HCEC 1CT (cell line): ENCODE measurements around the gene SCAND1.
"Not testable (repeated sequence)": the region's sequence is repeated elsewhere in the genome, so short reads cannot be mapped to it uniquely, and the experiment has no call there.

Experiments used
- DNase-seq: peaks from one replicate; pipeline ENCODE4 v3.0.0-alpha.2; 2017

Gene SCAND1

GRCh38 chr20:35954200-35954906 lies at the start of gene SCAND1:
TSS of gene SCAND1 (minus strand) at chr20:35954502. CDS start at chr20:35954284, 218 bp downstream.
- peak; percentile 95 for DNase-seq

GRCh38 chr20:36004045-36004444 lies 49.7 kb upstream of the SCAND1 start:
- peak; percentile 34 for DNase-seq

- no peak for DNase-seq
Observed at GRCh38 chr20:36002855-36003254, 48.6 kb upstream of the SCAND1 start.

DNA sequence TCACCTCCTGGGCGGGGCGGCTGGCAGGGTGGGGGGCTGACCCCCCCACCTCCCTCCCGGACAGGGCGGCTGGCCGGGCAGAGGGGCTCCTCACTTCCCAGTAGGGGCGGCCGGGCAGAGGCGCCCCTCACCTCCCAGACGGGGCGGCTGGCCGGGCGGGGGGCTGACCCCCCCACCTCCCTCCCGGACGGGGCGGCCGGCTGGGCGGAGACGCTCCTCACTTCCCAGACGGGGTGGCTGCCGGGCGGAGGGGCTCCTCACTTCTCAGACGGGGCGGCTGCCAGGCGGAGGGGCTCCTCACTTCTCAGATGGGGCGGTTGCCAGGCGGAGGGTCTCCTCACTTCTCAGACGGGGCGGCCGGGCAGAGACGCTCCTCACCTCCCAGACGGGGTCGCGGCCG lies 47.0 kb upstream of the SCAND1 start:
- not testable (repeated sequence) for DNase-seq

DNA sequence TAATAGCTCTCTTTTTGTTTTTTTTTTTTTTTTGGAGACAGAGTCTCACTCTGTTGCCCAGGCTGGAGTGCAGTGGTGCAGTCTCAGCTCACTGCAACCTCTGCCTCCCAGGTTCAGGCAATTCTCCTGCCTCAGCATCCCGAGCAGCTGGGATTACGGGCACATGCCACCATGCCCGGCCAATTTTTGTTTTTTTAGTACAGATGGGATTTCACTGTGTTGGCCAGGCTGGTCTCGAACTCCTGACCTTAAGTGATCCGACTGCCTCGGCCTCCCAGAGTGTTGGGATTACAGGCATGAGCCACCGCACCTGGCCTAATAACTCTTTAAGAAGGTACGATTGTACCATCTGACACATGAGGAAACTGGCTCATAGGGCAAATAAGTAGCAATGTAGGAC lies 42.2 kb upstream of the SCAND1 start:
- DNase-seq = not testable (repeated sequence)

DNA sequence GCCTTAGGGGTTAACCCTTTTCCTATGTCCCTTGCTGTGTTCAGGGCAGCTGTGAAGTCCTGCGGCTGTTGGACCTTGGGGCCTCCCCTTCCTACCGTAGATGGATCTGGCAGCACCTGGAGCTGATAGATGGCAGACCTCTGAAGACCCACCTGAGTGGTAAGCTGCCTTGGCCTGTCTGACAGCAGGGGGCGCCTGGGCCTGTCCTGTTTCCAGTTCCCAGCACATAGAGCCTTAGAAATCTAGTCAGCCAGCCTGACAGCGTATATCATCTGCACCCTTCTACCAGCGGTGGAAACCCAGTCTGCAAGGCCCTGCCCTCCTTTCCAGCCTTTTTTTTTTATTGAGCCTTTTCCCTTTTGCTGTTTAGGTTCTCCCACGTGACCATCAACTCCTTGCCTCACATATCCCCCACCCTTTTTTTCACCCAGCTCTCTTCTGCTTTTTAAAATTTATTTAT lies 40.7 kb upstream of the SCAND1 start:
- peak; percentile 78 for DNase-seq

DNA sequence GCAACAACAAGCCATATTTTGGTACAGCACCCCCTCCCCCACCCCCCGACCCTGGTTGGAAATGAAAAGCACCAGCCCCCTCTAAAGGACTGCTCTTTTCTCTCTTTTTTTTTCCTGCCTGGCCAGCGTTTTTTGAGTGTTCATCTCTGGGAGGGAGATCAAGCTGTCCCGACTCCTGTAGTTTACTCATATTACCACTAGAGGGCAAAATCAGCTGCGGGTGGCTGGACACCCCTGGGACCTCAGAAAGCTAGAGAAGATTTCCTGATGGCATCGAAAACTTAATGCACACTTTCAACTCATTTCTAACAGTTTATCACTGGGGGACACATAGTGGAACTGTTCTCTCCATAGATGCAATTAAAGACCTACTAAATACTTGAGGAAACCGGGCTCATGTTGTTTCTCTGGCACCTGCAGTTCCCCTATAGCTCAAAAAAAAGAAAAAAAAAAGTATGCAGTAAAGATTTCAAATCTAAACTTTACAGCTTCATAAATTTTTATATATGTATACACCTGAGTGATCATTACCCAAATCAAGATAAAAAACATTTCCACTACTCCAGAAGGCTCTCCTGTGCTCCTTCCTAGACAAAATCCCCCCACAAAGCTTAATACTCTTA lies 38.5 kb upstream of the SCAND1 start:
- peak; percentile 64 for DNase-seq

DNA sequence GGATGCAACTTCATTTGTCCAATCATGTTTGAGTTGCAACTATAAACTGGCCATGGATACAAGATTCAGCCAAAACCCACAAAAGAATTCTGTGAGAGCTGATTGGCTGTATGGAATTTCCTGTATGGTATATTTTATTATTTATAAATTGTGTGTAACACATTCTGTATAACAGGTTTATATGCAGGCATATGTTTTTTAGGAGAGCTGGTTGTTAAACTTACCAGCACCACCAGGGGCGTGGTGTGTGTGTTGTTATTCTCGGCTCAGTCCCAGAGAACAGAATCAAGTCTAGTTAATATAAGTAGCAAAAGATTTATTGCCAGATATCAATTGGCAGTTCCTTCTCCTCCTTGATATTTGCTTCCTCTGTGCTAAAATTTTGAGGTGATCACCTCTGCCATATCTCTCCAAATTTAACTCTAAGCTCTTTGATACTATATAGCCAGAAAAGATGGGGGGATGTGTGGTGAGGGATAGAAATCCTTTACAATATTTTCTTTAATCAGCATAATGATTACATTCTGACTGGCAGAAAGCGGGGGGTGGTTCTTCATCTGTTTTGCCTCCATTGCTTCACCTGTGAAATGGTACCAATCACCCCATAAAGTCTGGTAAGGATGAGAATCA lies 37.0 kb upstream of the SCAND1 start:
- DNase-seq = peak; percentile 12

DNA sequence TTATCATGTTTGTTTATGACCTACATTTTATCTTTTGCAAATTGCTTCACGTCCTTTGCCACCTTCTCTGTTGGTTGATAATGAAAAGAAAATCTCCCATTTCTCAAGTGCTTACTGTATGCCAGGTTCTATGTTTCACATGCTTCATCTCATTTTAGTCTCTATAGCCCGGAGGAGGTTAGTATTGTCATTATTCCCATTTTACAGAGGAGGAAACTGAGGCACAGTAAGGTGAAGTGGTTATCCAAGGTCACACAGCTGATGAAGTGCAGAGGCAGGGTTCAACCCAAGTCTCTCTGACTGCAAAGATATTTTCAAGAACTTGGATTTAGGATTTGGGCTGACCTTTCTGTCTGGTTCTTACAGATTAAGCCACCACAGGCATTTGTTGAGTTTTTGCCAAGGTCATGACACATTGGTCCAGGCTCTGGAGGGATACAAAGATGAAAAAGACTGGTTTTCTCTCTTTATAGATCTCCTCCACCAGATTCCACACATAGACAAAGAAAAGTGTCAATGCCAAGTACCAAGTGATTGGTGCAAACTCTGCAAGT lies 34.7 kb upstream of the SCAND1 start:
- no peak for DNase-seq

- no peak for DNase-seq
Observed at GRCh38 chr20:35985806-35986205, 31.5 kb upstream of the SCAND1 start.

DNA sequence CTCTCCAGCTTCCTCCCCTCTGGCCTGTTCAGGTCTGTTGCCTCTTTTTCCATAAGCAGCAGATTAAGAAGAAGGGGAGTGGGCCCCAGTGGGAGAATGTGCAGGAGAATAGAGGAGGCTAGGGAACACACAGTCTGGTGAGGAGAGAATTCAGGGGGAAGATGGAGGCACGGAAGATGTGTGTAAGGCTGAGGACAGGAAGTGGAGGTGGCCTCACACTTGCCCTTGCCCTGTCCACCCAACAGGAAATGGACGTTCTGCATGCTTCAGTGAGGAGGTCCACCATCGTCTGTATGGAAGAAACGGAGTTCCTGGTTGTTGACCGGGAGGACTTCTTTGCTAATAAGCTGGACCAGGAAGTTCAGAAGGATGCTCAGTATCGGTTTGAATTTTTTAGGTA lies 30.1 kb upstream of the SCAND1 start:
- no peak for DNase-seq

GRCh38 chr20:35981969-35982368 lies 27.7 kb upstream of the SCAND1 start:
- DNase-seq = no peak

DNA sequence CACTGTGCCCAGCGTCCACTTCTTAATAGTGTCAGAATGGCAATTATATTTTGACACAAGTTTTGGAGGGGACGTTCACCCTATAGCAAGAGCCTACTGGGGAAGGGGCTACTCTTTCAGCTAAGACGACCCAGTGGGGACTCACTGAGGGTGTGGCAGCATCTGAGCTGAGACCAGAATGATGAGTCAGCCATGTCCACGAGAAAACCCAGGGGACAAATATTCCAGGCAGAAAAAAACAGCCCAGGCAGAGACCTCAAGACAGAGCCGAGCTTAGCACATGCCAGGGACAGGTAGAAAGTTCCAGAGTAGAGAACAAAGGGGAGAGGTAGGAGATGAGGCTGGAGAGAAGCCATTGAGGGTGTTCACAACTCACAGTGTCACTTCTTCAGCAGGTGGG lies 25.2 kb upstream of the SCAND1 start:
- no peak for DNase-seq

GRCh38 chr20:35978041-35978513 lies 23.8 kb upstream of the SCAND1 start:
- no peak for DNase-seq

DNA sequence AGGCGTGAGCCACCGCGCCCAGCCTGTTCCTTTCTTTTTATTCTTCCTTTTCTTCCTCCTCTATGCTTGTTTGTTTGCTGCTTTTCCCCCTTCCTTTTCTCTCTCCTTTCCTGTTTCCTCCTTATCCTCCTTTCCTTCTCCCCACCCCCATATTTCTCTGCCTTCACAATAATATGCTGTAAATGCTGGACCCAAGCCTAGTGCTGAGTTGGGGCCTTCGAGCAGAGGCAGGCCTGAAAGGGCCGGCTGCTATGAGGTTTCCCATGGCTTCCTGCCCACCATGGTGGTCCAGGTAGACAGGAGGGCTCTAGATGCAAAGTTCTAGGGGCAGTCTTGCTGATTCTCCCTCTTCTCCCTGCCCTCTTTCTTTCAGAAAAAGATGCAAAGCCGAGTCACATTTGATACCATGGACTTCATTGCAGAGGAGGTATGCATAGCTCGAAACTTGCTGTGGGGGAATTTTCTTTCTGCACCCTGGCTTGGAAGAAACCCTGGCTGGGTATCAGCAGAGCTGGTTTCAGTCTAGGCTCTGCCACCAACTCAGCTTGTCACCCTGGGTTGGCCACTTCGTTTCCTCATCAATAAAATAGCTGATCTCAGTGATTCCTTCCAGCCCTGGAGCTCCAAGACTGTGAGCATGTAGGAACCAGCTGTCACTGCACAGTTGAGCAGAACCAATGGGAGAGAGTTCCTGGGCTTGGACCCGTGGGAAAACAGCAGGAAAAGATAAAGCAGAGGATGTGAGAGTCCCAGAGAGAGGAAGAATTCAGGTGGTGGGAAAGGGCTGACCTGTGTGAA lies 21.5 kb upstream of the SCAND1 start:
- no peak for DNase-seq

DNA sequence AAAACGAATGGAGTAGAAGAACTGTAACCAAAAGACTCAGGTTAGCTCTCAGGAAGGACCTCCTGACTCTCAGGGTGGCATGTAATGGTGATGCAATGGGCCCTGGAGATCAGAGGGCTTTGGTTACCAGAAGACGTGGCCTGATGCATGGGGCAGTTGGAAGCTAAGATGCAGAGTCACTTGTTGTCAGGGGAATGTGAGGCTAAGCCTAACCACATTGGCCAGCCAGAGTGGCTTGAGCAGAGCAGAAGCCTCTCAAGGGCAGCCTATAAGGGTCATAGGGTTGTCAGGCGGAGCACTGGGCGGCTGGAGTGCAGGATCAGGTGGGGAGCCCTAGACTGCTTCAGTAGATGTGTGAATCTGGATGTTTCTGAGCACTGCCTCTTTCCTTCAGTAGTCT lies 20.0 kb upstream of the SCAND1 start:
- no peak for DNase-seq

DNA sequence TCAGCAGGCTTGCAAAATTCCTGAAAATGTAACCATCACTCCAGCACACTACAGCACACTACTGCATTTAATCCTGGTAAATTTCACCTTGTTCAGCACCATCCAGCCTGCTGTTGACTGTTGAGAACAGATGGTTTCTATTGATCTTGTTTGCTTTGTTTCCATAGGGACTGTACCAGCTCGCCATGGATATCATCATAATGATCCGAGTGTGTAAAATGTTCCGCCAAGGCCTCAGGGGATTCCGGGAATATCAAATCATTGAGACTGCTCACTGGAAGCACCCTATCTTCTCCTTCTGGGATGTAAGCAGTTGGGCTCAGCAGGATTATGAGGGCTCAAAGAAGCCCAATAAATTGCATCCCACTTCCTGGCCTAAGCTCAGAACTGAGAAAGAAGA lies 18.2 kb upstream of the SCAND1 start:
- no peak for DNase-seq

- no peak for DNase-seq
Observed at GRCh38 chr20:35971981-35972380, 17.7 kb upstream of the SCAND1 start.

DNA sequence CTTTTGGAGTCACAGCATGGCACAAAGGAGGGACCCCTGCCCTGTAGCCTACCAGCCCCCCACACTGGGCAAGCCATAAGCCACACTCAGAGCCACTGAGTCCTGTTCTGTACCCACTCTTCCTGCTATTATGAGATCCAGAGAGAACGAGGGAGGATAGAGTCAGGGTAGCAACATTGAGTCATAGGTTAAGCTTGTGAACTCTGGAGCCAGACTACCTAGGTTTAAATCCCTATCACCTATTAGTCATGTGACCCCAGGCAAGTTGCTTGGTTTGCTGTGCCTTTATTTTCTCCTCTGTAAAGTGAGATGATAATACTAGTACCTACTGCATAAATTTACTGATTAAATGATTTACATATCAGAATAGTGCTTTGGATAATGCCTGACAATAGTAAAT lies 14.6 kb upstream of the SCAND1 start:
- DNase-seq = no peak

- DNase-seq = no peak
Observed at GRCh38 chr20:35967979-35968640, 13.8 kb upstream of the SCAND1 start, which contains the start of gene CNBD2. TSS of gene CNBD2 (plus strand) at chr20:35968590. CDS start at chr20:35968763, 173 bp downstream.

- no peak for DNase-seq
Observed at GRCh38 chr20:35963878-35964277, 9.6 kb upstream of the SCAND1 start.

DNA sequence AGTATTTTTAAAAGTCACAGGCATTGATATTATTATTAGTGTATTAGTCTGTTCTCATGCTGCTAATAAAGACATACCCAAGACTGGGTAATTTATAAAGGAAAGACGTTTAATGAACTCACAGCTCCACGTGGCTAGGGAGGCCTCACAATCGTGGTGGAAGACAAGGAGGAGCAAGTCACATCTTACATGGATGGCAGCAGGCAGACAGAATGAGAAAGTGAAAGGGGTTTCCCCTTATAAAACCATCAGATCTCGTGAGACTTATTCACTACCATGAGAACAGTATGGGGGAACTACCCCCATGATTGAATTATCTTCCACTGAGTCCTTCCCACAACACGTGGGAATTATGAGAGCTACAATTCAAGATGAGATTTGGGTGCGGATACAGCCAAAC lies 5.0 kb upstream of the SCAND1 start:
- not testable (repeated sequence) for DNase-seq
